HCT116 (cell line): ENCODE data around the gene CHRNB1. TPM values are rescaled to one million over a fixed set of nuclear protein-coding genes. Genes with fewer than 3 reads are reported as not detected.

Experiments
- ATAC-seq: fragments of 200-7000 bp; cut with Tn5 transposase; 2 replicates; pipeline ENCODE4 v1.9.1; 2020; ENCODE audit warnings: mild to moderate bottlenecking, moderate library complexity
- BruUV-seq: library from RNA; stranded (reverse); fragments of 400-500 nt; replicated peaks from 2 replicates; lab custom pipeline; 2021; lab: Mats Ljungman, UMichigan
- CTCF ChIA-PET: fragments of 300-600 bp; sonication (Branson Sonifier 250); formaldehyde crosslinking; loops from one replicate; lab custom pipeline; 2021; ENCODE audit warnings: antibody characterized with exemption; lab: Charles Lee
- POLR2A ChIA-PET: fragments of 300-600, 350-600 bp; sonication (Branson Sonifier 250); formaldehyde crosslinking; loops from one replicate; lab custom pipeline; 2021; ENCODE audit warnings: antibody characterized with exemption; lab: Charles Lee
- RAD21 ChIA-PET, 2 experiments: fragments of 300-600 bp; sonication (Branson Sonifier 250); formaldehyde crosslinking; loops; one replicate each; lab custom pipeline; 2023; ENCODE audit warnings: low total read pairs in 2 of 2; ENCODE audit not compliant: uncharacterized antibody in 2 of 2, unreplicated experiment in 2 of 2, low non-redundant PET in 1 of 2; lab: Charles Lee
- DNase-seq: peaks from one replicate; pipeline ENCODE4 v3.0.0-alpha.2; 2010; ENCODE audit warnings: low read depth, low spot score
- H2AFZ ChIP-seq: fragments of 200-600 bp; shearing (Covaris generic), sonication (generic); 2 replicates; pipeline ENCODE4 v1.6.1; 2017; ENCODE audit warnings: low read depth, mixed run types, mixed read lengths, antibody characterized with exemption, low read length; ENCODE audit not compliant: poor library complexity, severe bottlenecking
- H3K27ac ChIP-seq: 2 replicates; pipeline ENCODE4 v1.5.1; 2012; ENCODE audit warnings: low read depth, low read length
- H3K27me3 ChIP-seq: fragments of 200-600 bp; sonication (generic); 2 replicates; pipeline ENCODE4 v1.6.1; 2016; ENCODE audit warnings: mixed run types, low read length, mixed read lengths; ENCODE audit not compliant: insufficient read depth
- H3K36me3 ChIP-seq, 2 experiments: fragments of 200-500 bp in 1 of 2; fragments of 200-600 bp in 1 of 2; sonication (Bioruptor generic) in 1 of 2; sonication (generic) in 1 of 2; 2 replicates each; pipeline versions ENCODE4 v1.5.1 to v1.6.1; 2014 to 2016; ENCODE audit warnings: low read length in 2 of 2, inconsistent platforms in 1 of 2, mixed read lengths in 1 of 2, mixed run types in 1 of 2; ENCODE audit not compliant: insufficient read depth in 2 of 2, control insufficient read depth in 1 of 2
- H3K4me1 ChIP-seq, 2 experiments: fragments of 200-600 bp in 1 of 2; sonication (generic) in 1 of 2; 2 replicates each; pipeline versions ENCODE4 v1.5.1 to v1.6.1; 2012 to 2017; ENCODE audit warnings: low read length in 2 of 2, inconsistent platforms in 1 of 2, mild to moderate bottlenecking in 1 of 2, mixed read lengths in 1 of 2, mixed run types in 1 of 2, moderate library complexity in 1 of 2; ENCODE audit not compliant: insufficient read depth in 2 of 2, control insufficient read depth in 1 of 2
- H3K4me2 ChIP-seq: fragments of 200-600 bp; sonication (generic); 2 replicates; pipeline ENCODE4 v1.6.1; 2017; ENCODE audit warnings: mixed run types, low read length, mixed read lengths
- H3K4me3 ChIP-seq, 2 experiments: fragments of 200-600 bp in 1 of 2; sonication (generic) in 1 of 2; replicated peaks in 1 of 2; 2 replicates each; pipeline ENCODE4 v1.5.1; 2011 to 2016; ENCODE audit warnings: low read length in 2 of 2, control low read depth in 1 of 2, low read depth in 1 of 2, mild to moderate bottlenecking in 1 of 2, mixed read lengths in 1 of 2, mixed run types in 1 of 2
- H3K79me2 ChIP-seq: fragments of 200-600 bp; sonication (generic); 2 replicates; pipeline ENCODE4 v1.6.1; 2017; ENCODE audit warnings: mild to moderate bottlenecking, mixed run types, low read length, moderate library complexity, mixed read lengths; ENCODE audit not compliant: insufficient read depth
- H3K9ac ChIP-seq: fragments of 200-600 bp; sonication (generic); 2 replicates; pipeline ENCODE4 v1.6.1; 2016; ENCODE audit warnings: low read length, mixed read lengths
- H3K9me2 ChIP-seq: fragments of 200-600 bp; sonication (generic), shearing (Covaris generic); 2 replicates; pipeline ENCODE4 v1.6.1; 2017; ENCODE audit warnings: mixed run types, mild to moderate bottlenecking, moderate library complexity; ENCODE audit not compliant: insufficient read depth
- H3K9me3 ChIP-seq, 2 experiments: fragments of 200-500 bp in 1 of 2; fragments of 200-600 bp in 1 of 2; sonication (Bioruptor generic) in 1 of 2; sonication (generic) in 1 of 2; 2 replicates each; pipeline ENCODE4 v1.6.1; 2014 to 2017; ENCODE audit warnings: low read length in 2 of 2, mixed read lengths in 2 of 2, inconsistent platforms in 1 of 2, low read depth in 1 of 2, mild to moderate bottlenecking in 1 of 2, mixed run types in 1 of 2, moderate library complexity in 1 of 2; ENCODE audit not compliant: control insufficient read depth in 1 of 2, insufficient read depth in 1 of 2
- H4K20me1 ChIP-seq: fragments of 200-600 bp; sonication (generic), shearing (Covaris generic); 2 replicates; pipeline ENCODE4 v1.6.1; 2017; ENCODE audit warnings: mixed run types, mild to moderate bottlenecking, moderate library complexity; ENCODE audit not compliant: insufficient read depth
- ATF3 ChIP-seq: IDR thresholded peaks from 2 replicates; pipeline ENCODE4 v1.6.1; 2012
- CBX3 ChIP-seq: IDR thresholded peaks from 2 replicates; pipeline ENCODE4 v1.6.1; 2012; ENCODE audit warnings: low read depth
- CEBPB ChIP-seq: IDR thresholded peaks from 2 replicates; pipeline ENCODE4 v1.6.1; 2012; ENCODE audit warnings: low read depth
- CTCF ChIP-seq, 3 experiments: fragments of 200-600 bp in 1 of 3; sonication (generic) in 1 of 3; IDR thresholded peaks in 2 of 3; conservative IDR thresholded peaks in 1 of 3; 2 replicates each; pipeline ENCODE4 v1.5.1; 2012 to 2017; ENCODE audit warnings: low read depth in 2 of 3, low read length in 2 of 3, antibody characterized with exemption in 1 of 3, borderline replicate concordance in 1 of 3, control low read depth in 1 of 3, mild to moderate bottlenecking in 1 of 3, mixed read lengths in 1 of 3, mixed run types in 1 of 3, moderate library complexity in 1 of 3; ENCODE audit not compliant: insufficient read depth in 1 of 3
- EGR1 ChIP-seq: IDR thresholded peaks from 2 replicates; pipeline ENCODE4 v1.6.1; 2012; ENCODE audit warnings: low read depth
- FOSL1 ChIP-seq: IDR thresholded peaks from 2 replicates; pipeline ENCODE4 v1.6.1; 2012; ENCODE audit warnings: low read depth
- JUND ChIP-seq: IDR thresholded peaks from 2 replicates; pipeline ENCODE4 v1.6.1; 2012
- MAX ChIP-seq: IDR thresholded peaks from 2 replicates; pipeline ENCODE4 v1.6.1; 2012
- RAD21 ChIP-seq: IDR thresholded peaks from 2 replicates; pipeline ENCODE4 v1.6.1; 2012; ENCODE audit warnings: low read depth, mild to moderate bottlenecking
- REST ChIP-seq: IDR thresholded peaks from 2 replicates; pipeline ENCODE4 v1.6.1; 2012; ENCODE audit warnings: low read depth
- SIN3A ChIP-seq: IDR thresholded peaks from 2 replicates; pipeline ENCODE4 v1.6.1; 2012; ENCODE audit warnings: low read depth
- SRF ChIP-seq: IDR thresholded peaks from 2 replicates; pipeline ENCODE4 v1.6.1; 2012; ENCODE audit warnings: low read depth
- TCF7L2 ChIP-seq: IDR thresholded peaks from 2 replicates; pipeline ENCODE4 v1.7.0; 2011; ENCODE audit warnings: borderline replicate concordance, inconsistent platforms; ENCODE audit not compliant: insufficient read depth, insufficient read length; ENCODE audit errors: extremely low read depth
- YY1 ChIP-seq: IDR thresholded peaks from 2 replicates; pipeline ENCODE4 v1.6.1; 2011; ENCODE audit warnings: low read length, low read depth, moderate library complexity, mild to moderate bottlenecking; ENCODE audit not compliant: insufficient replicate concordance; ENCODE audit errors: extremely low read depth
- ZBTB33 ChIP-seq: IDR thresholded peaks from 2 replicates; pipeline ENCODE4 v1.6.1; 2011; ENCODE audit warnings: mild to moderate bottlenecking, low read length, moderate library complexity; ENCODE audit not compliant: insufficient replicate concordance; ENCODE audit errors: extremely low read depth
- ZFX ChIP-seq: fragments of 450-650 bp; IDR thresholded peaks from 2 replicates; pipeline ENCODE4 v1.6.1; 2017
- ZNF274 ChIP-seq: fragments of 200-500 bp; sonication (Bioruptor generic); IDR thresholded peaks from 2 replicates; pipeline ENCODE4 v1.6.1; 2014; ENCODE audit warnings: mild to moderate bottlenecking, low read depth, low read length, inconsistent platforms
- intact Hi-C: fragments of 100-400 bp; cut with micrococcal nuclease; formaldehyde crosslinking; loops from 2 replicates; pipeline ENCODE4 v1.10.0; 2022
- total RNA-seq: library from RNA; stranded (reverse); gene quantifications from one replicate; pipeline ENCODE4 v1.2.1, GENCODE V29; 2021; ENCODE audit not compliant: unreplicated experiment

Gene CHRNB1
- total RNA-seq, 1 experiment from 2014 or later, result 10.4 TPM

- Histone ChIP-seq H3K36me3 (no peaks in the 10 kb centered on the region), H3K4me3 (no peak overlapping the region), H3K79me2 (no peaks in the 10 kb centered on the region), H3K4me2 (no peak overlapping the region), H3K27me3 (no peaks in the 10 kb centered on the region), H3K4me1 (peaks cover 27 to 43% of the 10 kb centered on the region in 2 experiments), H3K9ac (no peak overlapping the region), H4K20me1 (no peaks in the 10 kb centered on the region), H3K27ac (no peak overlapping the region), H3K9me3 (no peaks in the 10 kb centered on the region), H3K9me2 (no peaks in the 10 kb centered on the region), H2AFZ (no peak overlapping the region)
- ATAC-seq (no peak), DNase-seq (no peak)
- ChIA-PET RAD21 (no interaction called here), CTCF (no interaction called here), POLR2A (interaction anchor here (0.6 kb wide), 1 partner anchor 286 kb away, joined by 3 read pairs; no protein-coding TSS in a partner anchor)
- no TSS peak for BruUV-seq
- TF ChIP-seq JUND, result no peak
- no peak for TF ChIP-seq EGR1
- no peak for TF ChIP-seq ZFX
- no peak for TF ChIP-seq ZBTB33
- TF ChIP-seq MAX, result no peak
- TF ChIP-seq REST, result no peak
- TF ChIP-seq CTCF (IDR thresholded peaks at IDR 0.05 in 2 of 3, conservative IDR thresholded peaks at IDR 0.05 in 1 of 3; ENCODE audit: borderline replicate concordance in 1 of 3, insufficient read depth in 1 of 3, low read depth in 2 of 3, low read length in 2 of 3), result no peak
- TF ChIP-seq SIN3A, result no peak
- no peak for TF ChIP-seq ATF3
- TF ChIP-seq CBX3, result no peak
- TF ChIP-seq FOSL1, result no peak
- TF ChIP-seq SRF, result no peak
- no peak for TF ChIP-seq RAD21
- TF ChIP-seq YY1, result no peak
- no peak for TF ChIP-seq ZNF274
- no peak for TF ChIP-seq TCF7L2
- TF ChIP-seq CEBPB, result no peak
- intact Hi-C loops, result no loop called here
Observed at GRCh38 chr17:7440834-7441195, 4.0 kb upstream of the CHRNB1 start.
